Fibroblast of gingiva (primary cell): ENCODE data around the gene GLIS2.

Experiments used
- DNase-seq: peaks from one replicate; pipeline ENCODE4 v3.0.0-alpha.2; 2011; ENCODE audit warnings: low read depth

Gene GLIS2

GRCh38 chr16:4315186-4316107, at the start of gene GLIS2:
Gene GLIS2, plus strand, starts transcription at chr16:4316067. Its CDS starts 16,214 bp downstream, at chr16:4332281.
- DNase-seq = peak; percentile 87

- no peak for DNase-seq
Observed at GRCh38 chr16:4266372-4266771, 49.5 kb upstream of the GLIS2 start.

GRCh38 chr16:4270091-4270490, 45.8 kb upstream of the GLIS2 start:
- DNase-seq = no peak

GRCh38 chr16:4270595-4270994, 45.3 kb upstream of the GLIS2 start:
- no peak for DNase-seq

GRCh38 chr16:4271176-4272113, 44.4 kb upstream of the GLIS2 start:
- DNase-seq = peak; percentile 90

- peak; percentile 29 for DNase-seq
Observed at GRCh38 chr16:4272114-4272956, 43.5 kb upstream of the GLIS2 start.

GRCh38 chr16:4273858-4274311, 42.0 kb upstream of the GLIS2 start:
- peak; percentile 30 for DNase-seq

GRCh38 chr16:4275861-4276260, 40.0 kb upstream of the GLIS2 start:
- no peak for DNase-seq

GRCh38 chr16:4277987-4278513, 37.8 kb upstream of the GLIS2 start:
- no peak for DNase-seq

- DNase-seq = no peak
Observed at GRCh38 chr16:4280625-4281024, 35.2 kb upstream of the GLIS2 start.

GRCh38 chr16:4283441-4283840, 32.4 kb upstream of the GLIS2 start:
- no peak for DNase-seq

GRCh38 chr16:4283939-4284338, 31.9 kb upstream of the GLIS2 start:
- DNase-seq = peak; percentile 30

GRCh38 chr16:4285167-4285566, 30.7 kb upstream of the GLIS2 start:
- DNase-seq = no peak

GRCh38 chr16:4288148-4288921, 27.5 kb upstream of the GLIS2 start:
- DNase-seq = peak; percentile 39

GRCh38 chr16:4290236-4290830, 25.5 kb upstream of the GLIS2 start:
- peak; percentile 82 for DNase-seq

GRCh38 chr16:4291699-4292098, 24.2 kb upstream of the GLIS2 start:
- no peak for DNase-seq

GRCh38 chr16:4293181-4293716, 22.6 kb upstream of the GLIS2 start:
- no peak for DNase-seq

GRCh38 chr16:4293822-4294457, 21.9 kb upstream of the GLIS2 start:
- peak; percentile 79 for DNase-seq

- DNase-seq = no peak
Observed at GRCh38 chr16:4295581-4295980, 20.3 kb upstream of the GLIS2 start.
